ENCODE results near the gene PEX1. TPM values are rescaled to one million over a fixed set of nuclear protein-coding genes. Genes with fewer than 3 reads are reported as not detected.

Gene PEX1
- total and polyA plus RNA-seq, 9 of the 15 experiments (the other 6 are each of a cell fraction or from before 2014, with no cell fraction given) = 9.4 to 32.2 (median 19.9) TPM

- TF ChIP-seq THAP12 (CRISPR knock-in tag; IDR thresholded peaks at IDR 0.05) (no peak), ETV5 (CRISPR knock-in tag; IDR thresholded peaks at IDR 0.05; ENCODE audit: low read depth) (no peak), ZNF518B (CRISPR knock-in tag; IDR thresholded peaks at IDR 0.05) (no peak), ZC3H8 (IDR thresholded peaks at IDR 0.05) (no peak), PBX2 (CRISPR knock-in tag; IDR thresholded peaks at IDR 0.05; ENCODE audit: low read depth) (no peak), PBX2 (tag; conservative IDR thresholded peaks at IDR 0.05; ENCODE audit: low read depth) (no peak), CTCF (IDR thresholded peaks at IDR 0.05 in 2 of 3, conservative IDR thresholded peaks at IDR 0.05 in 1 of 3; ENCODE audit: insufficient read depth in 2 of 3, low read depth in 1 of 3, low read length in 3 of 3) (peak; percentile 72 to 92 (median 92)), YY1 (IDR thresholded peaks at IDR 0.05; ENCODE audit: borderline replicate concordance in 1 of 3, control insufficient read depth in 1 of 3, extremely low read depth in 1 of 3, insufficient read depth in 3 of 3, insufficient read length in 1 of 3, insufficient replicate concordance in 2 of 3, low read depth in 1 of 3, low read length in 2 of 3) (peak in 2 of 3 experiments; percentile 64 to 85), KDM1A (IDR thresholded peaks at IDR 0.05) (no peak), ZNF23 (CRISPR knock-in tag; IDR thresholded peaks at IDR 0.05) (no peak)
These were observed 67.0 kb downstream of the PEX1 start (continued) for GRCh38 chr7:92461027-92462003.

Data from K562 (cell line).